Measurements from ENCODE around the gene POC1B. TPM values are rescaled to one million over a fixed set of nuclear protein-coding genes. Genes with fewer than 3 reads are reported as not detected.

POC1B gene
- total RNA-seq, result 12.9 and 13.4 TPM in 2 replicates

DNA sequence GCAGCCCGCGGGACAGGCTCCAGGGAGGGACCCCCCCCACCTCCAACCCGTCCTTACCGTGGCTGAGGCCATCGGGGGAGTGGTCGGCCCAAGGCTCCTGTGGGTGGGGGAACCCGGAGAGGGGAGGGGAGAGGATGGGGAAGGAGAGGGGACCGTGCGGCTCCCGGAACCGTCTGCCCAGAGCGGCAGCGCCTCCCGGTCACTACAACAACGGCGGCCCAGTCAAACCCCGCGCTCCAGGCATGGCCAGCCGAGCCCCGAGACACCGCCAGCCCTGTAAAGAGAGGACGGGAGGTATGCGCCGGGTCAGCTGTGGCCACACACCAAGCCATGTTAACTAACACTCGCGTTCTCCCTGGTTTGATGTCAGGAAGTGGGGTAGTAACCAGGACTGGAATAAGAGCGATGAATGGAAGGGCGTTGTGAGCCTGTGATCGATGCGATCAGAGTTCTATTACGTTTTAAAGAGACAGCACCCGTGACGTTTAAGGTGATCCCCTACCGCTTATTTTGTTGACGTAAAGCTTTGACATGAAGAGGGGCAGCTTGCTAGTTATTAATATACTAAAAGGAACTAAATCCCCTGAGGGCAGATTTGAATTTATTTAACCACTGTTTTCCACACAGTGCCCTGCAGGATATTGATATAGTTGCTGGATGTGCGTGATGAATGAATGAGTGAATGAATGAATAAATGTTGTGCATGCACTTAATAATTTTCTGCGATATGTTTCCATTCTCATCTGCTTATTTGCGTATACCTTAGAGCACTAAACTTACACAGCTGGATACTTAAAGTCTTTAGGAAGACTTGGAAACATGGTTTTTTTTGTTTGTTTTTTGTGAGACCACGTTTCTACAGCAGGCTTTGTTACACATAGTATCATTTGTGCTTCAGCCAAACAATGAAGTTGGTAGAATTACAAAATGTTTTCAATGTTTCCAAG is at the start of gene POC1B:
Gene POC1B, minus strand, starts transcription at position 224 of the 947 bp plus-strand sequence. Its CDS starts 152 bp downstream, at position 72.

DNA sequence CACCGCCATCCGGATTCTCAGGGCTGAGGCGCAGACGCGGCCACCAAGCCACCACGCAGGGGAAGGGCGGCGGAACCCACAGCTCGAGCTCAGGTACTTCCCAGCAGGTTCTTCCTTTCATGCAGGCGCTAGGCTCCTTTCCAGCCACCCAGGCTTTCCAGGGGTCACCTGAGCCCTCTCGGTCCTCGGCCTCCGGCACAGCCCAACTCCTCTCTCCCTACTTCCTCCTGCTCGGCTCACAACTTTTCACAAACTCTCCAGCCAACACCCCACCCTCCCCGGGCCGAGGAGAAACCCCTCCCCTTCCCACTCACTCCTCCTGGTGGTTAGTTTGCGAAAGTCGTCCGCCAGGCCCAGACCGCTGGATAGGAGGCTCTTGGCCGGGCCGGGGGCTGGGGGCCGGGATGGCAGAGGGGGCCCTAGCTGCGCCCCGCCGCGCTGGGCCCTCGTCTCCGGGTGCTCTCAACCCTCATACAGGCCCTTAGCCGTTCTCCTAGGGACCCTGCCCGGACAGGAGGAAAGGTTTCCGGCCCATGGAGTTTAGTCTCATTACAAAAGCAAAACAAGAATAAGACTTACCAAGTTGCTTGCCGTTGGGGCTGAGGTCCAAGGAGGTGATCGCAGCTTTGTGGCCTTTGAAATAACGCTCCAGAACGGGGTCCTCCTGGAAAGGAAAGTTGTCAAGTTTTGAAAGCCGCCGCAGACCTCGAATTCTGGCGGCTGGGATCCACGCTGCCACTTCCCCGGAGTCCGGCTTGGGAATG is 1.1 kb downstream of the POC1B start, which contains the start of gene GALNT4:
Gene GALNT4, minus strand, starts transcription at position 256 of the 764 bp plus-strand sequence. Its CDS starts 247 bp downstream, at position 9.

Other genes starting within 250 kb of the POC1B start
- 13.8 and 23.2 TPM in 2 replicates for gene DUSP6, start 173.5 kb downstream of the POC1B start, total RNA-seq
- gene GALNT4, start 1.3 kb downstream of the POC1B start, total RNA-seq, result 10.8 and 17.9 TPM in 2 replicates
- gene ATP2B1, start 182.8 kb upstream of the POC1B start, total RNA-seq, result 68.0 and 81.7 TPM in 2 replicates